GM12878 (cell line): ENCODE measurements around the gene GON7. TPM values are rescaled to one million over a fixed set of nuclear protein-coding genes. Genes with fewer than 3 reads are reported as not detected.

Source experiments
- ATF7 ChIP-seq: fragments of 450-650 bp; IDR thresholded peaks from 2 replicates; pipeline ENCODE4 v1.6.1; 2016; ENCODE audit warnings: low read depth, mild to moderate bottlenecking
- BRCA1 ChIP-seq: IDR thresholded peaks from 2 replicates; pipeline ENCODE4 v1.6.1; 2011; ENCODE audit warnings: low read depth, low read length, improper control_type of control experiment
- CHD1 ChIP-seq: IDR thresholded peaks from 2 replicates; pipeline ENCODE4 v1.6.1; 2012; ENCODE audit warnings: low read depth, low read length, improper control_type of control experiment
- CTCF ChIP-seq, 3 experiments: IDR thresholded peaks in 2 of 3; conservative IDR thresholded peaks in 1 of 3; 2 replicates each; pipeline ENCODE4 v1.5.1; 2011; ENCODE audit warnings: low read depth in 3 of 3, low read length in 3 of 3, mild to moderate bottlenecking in 3 of 3, control low read depth in 2 of 3, moderate library complexity in 2 of 3, inconsistent platforms in 1 of 3, mixed read lengths in 1 of 3; ENCODE audit not compliant: control insufficient read depth in 2 of 3, insufficient read depth in 1 of 3; ENCODE audit errors: extremely low read depth in 1 of 3
- ETV6 ChIP-seq, 2 experiments: fragments of 450-650 bp in 1 of 2; IDR thresholded peaks in 1 of 2; conservative IDR thresholded peaks in 1 of 2; 2 replicates each; pipeline ENCODE4 v1.6.1; 2014; ENCODE audit warnings: antibody characterized with exemption in 1 of 2, borderline replicate concordance in 1 of 2, low read depth in 1 of 2, mild to moderate bottlenecking in 1 of 2, moderate library complexity in 1 of 2
- HDGF ChIP-seq: fragments of 450-650 bp; IDR thresholded peaks from 2 replicates; pipeline ENCODE4 v1.6.1; 2016; ENCODE audit warnings: antibody characterized with exemption
- IKZF1 ChIP-seq: fragments of 450-650 bp; conservative IDR thresholded peaks from 2 replicates; pipeline ENCODE4 v1.6.1; 2017; ENCODE audit warnings: antibody characterized with exemption, mild to moderate bottlenecking
- IRF4 ChIP-seq: IDR thresholded peaks from 2 replicates; pipeline ENCODE4 v1.6.1; 2011; ENCODE audit warnings: low read depth, low read length
- MXI1 ChIP-seq: fragments of 150-350 bp; IDR thresholded peaks from 2 replicates; pipeline ENCODE4 v1.6.1; 2011; ENCODE audit warnings: low read depth, mild to moderate bottlenecking, inconsistent platforms, low read length, improper control_type of control experiment
- NFYA ChIP-seq: IDR thresholded peaks from 2 replicates; pipeline ENCODE4 v1.6.1; 2011; ENCODE audit warnings: low read depth, mild to moderate bottlenecking, low read length, improper control_type of control experiment, borderline replicate concordance
- NRF1 ChIP-seq: conservative IDR thresholded peaks from 2 replicates; pipeline ENCODE4 v1.6.1; 2011; ENCODE audit warnings: mild to moderate bottlenecking, low read depth, low read length, improper control_type of control experiment
- PAX8 ChIP-seq: fragments of 450-650 bp; IDR thresholded peaks from 2 replicates; pipeline ENCODE4 v1.6.1; 2017; ENCODE audit warnings: mild to moderate bottlenecking, moderate library complexity
- PKNOX1 ChIP-seq: fragments of 450-650 bp; IDR thresholded peaks from 2 replicates; pipeline ENCODE4 v1.6.1; 2016; ENCODE audit warnings: mild to moderate bottlenecking
- POLR2AphosphoS2 ChIP-seq: IDR thresholded peaks from 2 replicates; pipeline ENCODE4 v1.6.1; 2011; ENCODE audit warnings: low read depth, mild to moderate bottlenecking, low read length, improper control_type of control experiment, moderate library complexity
- RCOR1 ChIP-seq: conservative IDR thresholded peaks from 2 replicates; pipeline ENCODE4 v1.6.1; 2012; ENCODE audit warnings: low read depth, low read length, improper control_type of control experiment
- RELB ChIP-seq: fragments of 450-650 bp; IDR thresholded peaks from 2 replicates; pipeline ENCODE4 v1.6.1; 2017; ENCODE audit warnings: low read depth, mild to moderate bottlenecking, moderate library complexity
- SPI1 ChIP-seq: IDR thresholded peaks from 2 replicates; pipeline ENCODE4 v1.6.1; 2011; ENCODE audit warnings: low read depth, mild to moderate bottlenecking, low read length, moderate library complexity, borderline replicate concordance; ENCODE audit not compliant: insufficient read depth
- SREBF1 ChIP-seq: IDR thresholded peaks from 2 replicates; pipeline ENCODE4 v1.6.1; 2012; ENCODE audit warnings: mild to moderate bottlenecking, low read length
- SUZ12 ChIP-seq: fragments of 200-600 bp; sonication (generic); IDR thresholded peaks from one replicate; pipeline ENCODE4 v1.6.1; 2018; ENCODE audit warnings: antibody characterized with exemption, mild to moderate bottlenecking; ENCODE audit not compliant: unreplicated experiment
- ZBTB11 ChIP-seq: fragments of 450-650 bp; formaldehyde crosslinking; IDR thresholded peaks from 2 replicates; pipeline ENCODE4 v1.5.0; 2022; ENCODE audit warnings: mild to moderate bottlenecking, missing genetic modification characterization
- ZNF207 ChIP-seq: fragments of 450-650 bp; IDR thresholded peaks from 2 replicates; pipeline ENCODE4 v1.6.1; 2014; ENCODE audit warnings: antibody characterized with exemption, mild to moderate bottlenecking, borderline replicate concordance
- polyA plus RNA-seq, 11 experiments: library from polyadenylated mRNA; depleted of rRNA in 4 of 11; unstranded in 6 of 11; stranded (reverse) in 5 of 11; fragments of >200 nt; fragmentation: Nextera tagmentation in 4 of 11; fragmentation: Illumina TruSeq in 1 of 11; extraction: Ambion mirVana in 4 of 11; extraction: Trizol in 1 of 11; gene quantifications; 1 replicate in 1 of 11; 2 replicates in 10 of 11; pipeline versions ENCODE4 v1.2.1 to v1.2.3, GENCODE V29; 2011 to 2016; ENCODE audit warnings: inconsistent platforms in 2 of 11, missing spikeins in 2 of 11, low read depth in 1 of 11
- total RNA-seq, 4 experiments: library from RNA; depleted of rRNA in 3 of 4; stranded (reverse); fragments of >200 nt in 3 of 4; fragmentation: Illumina TruSeq in 1 of 4; extraction: Trizol in 1 of 4; gene quantifications; 2 replicates each; pipeline versions ENCODE4 v1.2.1 to v1.2.3, GENCODE V29; 2013 to 2021

The GON7 gene
- total and polyA plus RNA-seq, 10 of the 15 experiments (the other 5 are each of a cell fraction or from before 2014, with no cell fraction given): 21.6 to 59.0 (median 33.0) TPM

GRCh38 chr14:93184391-93185348 is 22.2 kb downstream of the GON7 start, which contains the start of the genes LYSET and MOAP1 (continued):
- TF ChIP-seq CTCF (IDR thresholded peaks at IDR 0.05 in 2 of 3, conservative IDR thresholded peaks at IDR 0.05 in 1 of 3; ENCODE audit: control insufficient read depth in 2 of 3, extremely low read depth in 1 of 3, insufficient read depth in 1 of 3, low read depth in 3 of 3, low read length in 3 of 3) (peak; percentile 14 to 25 (median 25); a peak in 4 of 6 replicates), ZNF207 (peak; percentile 72; the same call in 1 of the 2 replicates), IRF4 (no peak), PAX8 (no peak), PKNOX1 (peak; percentile 70), ETV6 (conservative IDR thresholded peaks at IDR 0.05 in 1 of 2, IDR thresholded peaks at IDR 0.05 in 1 of 2; ENCODE audit: borderline replicate concordance in 1 of 2, low read depth in 1 of 2) (peak in 1 of 2 experiments; percentile 49; a peak in 2 of 4 replicates), BRCA1 (no peak), MXI1 (peak; percentile 77), RCOR1 (no peak; the same call in 1 of the 2 replicates), NFYA (no peak), RELB (peak; percentile 32; the same call in 1 of the 2 replicates), SUZ12 (no peak), IKZF1 (peak; percentile 85), SREBF1 (no peak), CHD1 (peak; percentile 64; the same call in 1 of the 2 replicates), NRF1 (no peak), ZBTB11 (CRISPR knock-in tag) (no peak), POLR2AphosphoS2 (peak; percentile 66; the same call in 1 of the 2 replicates), HDGF (peak; percentile 34; the same call in 1 of the 2 replicates), SPI1 (no peak), ATF7 (peak; percentile 50)
